HG02973 (cell line): ENCODE measurements around the gene C1QTNF7.

Source experiments
- ATAC-seq: cut with Tn5 transposase; IDR thresholded peaks from one replicate; pipeline ENCODE4 v1.9.1; 2021; ENCODE audit warnings: moderate library complexity; ENCODE audit not compliant: unreplicated experiment

C1QTNF7 gene

GRCh38 chr4:15455290-15455689 is 27.5 kb downstream of the C1QTNF7 start:
- ATAC-seq = no peak

DNA sequence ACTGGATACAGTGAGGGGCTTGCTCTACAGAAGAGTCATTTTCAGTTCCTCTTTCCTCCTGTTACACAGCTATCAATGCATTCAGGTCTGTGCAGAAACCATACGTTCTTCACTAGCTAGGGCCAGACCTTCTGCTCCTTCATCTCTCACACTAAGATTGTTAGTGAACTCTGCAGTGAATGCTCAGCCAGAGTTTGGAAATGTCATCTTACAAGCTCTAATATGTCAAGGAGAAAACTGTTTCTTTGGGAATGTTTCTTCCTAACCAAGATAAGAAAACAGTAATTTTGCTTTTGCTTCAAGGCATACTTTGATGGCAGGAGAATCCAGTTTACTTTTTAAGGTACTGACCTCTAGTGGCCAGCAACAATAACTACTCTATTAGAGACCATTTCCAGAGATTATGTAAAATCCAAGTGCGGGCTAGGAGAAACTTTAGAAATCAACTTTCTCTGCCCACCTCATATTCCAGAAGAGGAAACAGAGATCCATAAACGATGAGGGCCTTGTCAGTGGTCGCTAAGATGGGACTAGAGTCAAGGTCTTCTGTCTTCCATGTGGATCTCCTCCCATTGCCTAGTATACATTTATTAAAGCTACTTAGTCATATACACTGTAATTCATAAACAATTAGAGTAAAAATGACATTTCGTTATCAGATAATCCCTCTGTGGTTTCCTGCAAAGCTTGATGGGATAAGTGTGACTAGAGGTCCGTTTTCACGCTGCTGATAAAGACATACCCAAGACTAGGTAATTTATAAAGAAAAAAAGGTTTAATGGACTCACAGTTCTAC is 29.8 kb downstream of the C1QTNF7 start:
- ATAC-seq = peak; percentile 86

DNA sequence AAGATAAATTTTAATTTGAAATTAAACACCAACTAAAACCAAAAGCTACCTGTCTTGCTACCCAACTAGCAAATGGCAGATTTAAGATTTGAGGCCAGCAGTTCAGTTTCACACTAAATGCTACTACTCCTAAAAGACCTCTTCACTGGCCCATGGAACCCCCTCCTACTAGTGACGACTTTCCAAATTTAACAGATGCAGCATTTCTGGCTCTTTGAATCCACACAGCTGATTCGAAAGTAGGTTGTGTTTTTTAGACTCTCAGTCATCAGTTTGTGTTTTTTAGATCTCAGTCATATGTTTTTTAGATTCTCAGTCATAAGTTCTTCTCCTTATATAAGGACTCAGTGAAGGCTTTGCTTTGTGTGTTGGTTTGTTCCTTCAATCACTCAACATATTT is 30.8 kb downstream of the C1QTNF7 start:
- ATAC-seq = no peak

DNA sequence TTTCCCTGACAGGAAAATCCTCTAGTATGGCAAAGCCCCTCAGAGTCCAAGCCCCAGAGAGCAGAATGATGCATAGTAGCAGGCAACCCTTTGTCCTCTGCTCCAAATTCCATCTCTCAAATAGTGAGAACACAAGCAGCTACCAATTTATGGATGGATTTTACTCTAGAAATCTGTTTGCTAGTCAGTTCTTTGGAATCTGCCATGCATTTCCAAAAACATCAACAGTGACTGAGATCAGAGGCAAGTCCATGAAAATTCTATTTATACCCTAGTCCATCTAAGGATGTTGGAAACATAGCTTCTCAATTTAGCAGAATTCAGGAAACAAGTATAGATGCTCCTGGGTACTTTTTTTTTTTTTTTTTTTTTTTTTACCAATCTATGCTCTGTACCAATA is 31.9 kb downstream of the C1QTNF7 start:
- ATAC-seq = no peak

DNA sequence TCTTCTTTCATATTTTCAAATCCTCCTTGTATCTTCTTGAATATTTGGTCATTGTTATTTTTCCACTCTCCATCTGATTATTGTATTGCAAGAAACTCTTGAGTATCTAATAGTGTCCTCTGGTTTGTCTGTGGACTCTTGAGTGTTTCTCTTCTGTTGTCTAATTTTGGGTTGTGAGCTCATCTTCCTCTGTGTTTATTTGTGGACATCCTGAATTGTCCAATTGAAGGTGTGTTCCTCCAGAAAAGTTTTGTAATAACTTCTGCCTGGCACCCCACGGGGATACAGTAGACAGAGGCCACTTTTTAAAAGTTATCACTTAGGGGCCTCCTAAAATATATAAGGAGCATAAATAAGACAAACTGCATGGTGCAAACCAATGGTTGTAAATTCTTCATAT is 38.8 kb downstream of the C1QTNF7 start:
- ATAC-seq = no peak

DNA sequence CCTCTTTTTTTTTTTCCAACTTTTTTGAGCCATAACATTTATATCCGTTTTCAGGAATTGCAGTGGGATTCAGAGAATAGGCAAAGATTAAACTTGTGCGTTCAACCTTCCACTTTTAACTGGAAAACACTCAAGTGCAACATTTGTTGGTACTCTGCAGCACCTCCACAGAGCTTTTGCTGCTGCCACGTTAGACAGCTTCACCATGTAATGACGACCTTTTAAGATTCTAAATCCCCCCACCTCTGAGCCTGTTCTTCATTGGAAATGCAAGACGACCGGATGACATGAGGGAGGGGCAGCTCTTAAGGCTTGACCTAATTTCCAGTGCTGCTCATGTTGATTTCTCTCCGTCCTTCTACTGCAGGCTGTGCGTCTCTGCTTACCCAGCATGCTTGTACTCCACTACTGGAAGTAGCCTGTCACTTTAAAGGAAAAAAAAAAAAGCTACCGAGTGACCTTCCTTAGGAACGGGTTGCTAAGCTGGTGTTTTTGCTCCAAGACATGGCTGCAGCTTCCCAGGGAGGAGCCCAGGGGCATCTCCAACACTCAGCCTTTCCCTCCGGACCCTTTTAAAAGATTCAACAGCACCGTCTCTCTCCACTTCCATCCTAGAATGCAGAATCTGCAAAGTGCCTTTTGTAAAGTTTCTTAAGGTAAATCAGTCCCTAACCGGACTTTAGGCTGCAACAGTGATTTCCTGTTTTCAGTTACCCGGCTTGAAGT is 41.7 kb downstream of the C1QTNF7 start, which contains the start of gene CC2D2A:
CC2D2A (plus strand) TSS at position 481 of the 726 bp plus-strand sequence. CDS start 6,051 bp downstream, outside the sequence.
- ATAC-seq = no peak

DNA sequence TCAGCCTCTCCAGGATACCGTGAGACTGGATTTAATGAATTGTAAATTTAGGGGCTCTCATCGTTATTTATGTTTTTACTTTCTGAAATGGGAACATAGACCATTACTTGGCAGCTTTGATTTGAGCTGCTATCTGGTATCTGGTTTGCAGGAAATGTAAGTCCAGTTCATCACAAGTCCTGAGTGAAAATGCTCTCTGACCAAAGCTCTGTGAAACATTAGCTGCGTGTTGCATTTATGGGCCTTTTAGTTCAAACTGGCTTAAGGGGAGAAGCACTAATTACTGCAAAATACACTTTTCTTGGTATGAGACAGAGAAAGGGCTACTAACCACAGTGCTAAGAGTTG is 42.3 kb downstream of the C1QTNF7 start:
- ATAC-seq = no peak

GRCh38 chr4:15476396-15476795 is 48.6 kb downstream of the C1QTNF7 start:
- ATAC-seq = no peak

GRCh38 chr4:15478724-15479088 is 50.9 kb downstream of the C1QTNF7 start:
- no peak for ATAC-seq

DNA sequence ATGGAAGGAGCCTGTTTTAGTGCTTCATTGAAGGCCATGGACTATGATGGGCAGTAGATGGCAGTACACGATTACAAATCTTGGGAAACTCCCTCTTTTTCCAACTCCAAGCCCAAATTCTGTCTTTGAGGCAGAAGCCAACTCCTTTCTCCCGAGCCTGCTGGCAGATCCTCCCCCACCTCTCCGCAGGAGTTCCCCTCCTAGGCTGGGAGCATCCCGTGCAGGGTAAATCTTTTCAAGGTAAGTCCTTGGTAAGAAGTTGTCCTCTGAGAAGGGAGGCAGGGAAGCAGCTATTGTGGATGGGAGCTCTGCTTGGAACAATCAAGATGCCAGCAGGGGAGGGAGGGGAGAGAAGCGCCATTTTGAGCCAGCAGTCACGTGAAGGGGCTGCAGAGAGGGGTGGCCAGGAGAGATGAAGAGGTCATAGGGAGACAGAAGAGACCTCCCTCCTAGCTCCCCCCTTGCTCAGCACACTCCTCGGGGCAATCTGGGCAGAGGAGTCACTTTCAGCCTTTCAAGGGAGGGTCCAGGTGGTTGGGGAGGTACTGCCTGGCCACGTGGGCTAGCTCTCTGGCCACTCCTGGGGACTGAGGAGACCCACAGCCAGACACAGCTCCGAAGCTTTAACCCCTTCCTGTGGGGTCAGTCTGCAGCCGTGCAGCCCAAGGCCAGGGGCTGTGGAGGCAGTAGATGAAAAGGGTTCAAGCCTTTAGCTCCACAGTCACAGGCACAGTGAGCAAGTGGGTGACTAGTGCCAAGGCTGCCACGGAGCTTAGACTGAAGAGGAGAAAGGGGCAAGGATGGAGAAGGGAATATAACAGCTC is 51.5 kb downstream of the C1QTNF7 start:
- ATAC-seq = no peak

GRCh38 chr4:15479913-15480185 is 52.0 kb downstream of the C1QTNF7 start:
- ATAC-seq = no peak

GRCh38 chr4:15481961-15482745 is 54.3 kb downstream of the C1QTNF7 start:
- no peak for ATAC-seq

DNA sequence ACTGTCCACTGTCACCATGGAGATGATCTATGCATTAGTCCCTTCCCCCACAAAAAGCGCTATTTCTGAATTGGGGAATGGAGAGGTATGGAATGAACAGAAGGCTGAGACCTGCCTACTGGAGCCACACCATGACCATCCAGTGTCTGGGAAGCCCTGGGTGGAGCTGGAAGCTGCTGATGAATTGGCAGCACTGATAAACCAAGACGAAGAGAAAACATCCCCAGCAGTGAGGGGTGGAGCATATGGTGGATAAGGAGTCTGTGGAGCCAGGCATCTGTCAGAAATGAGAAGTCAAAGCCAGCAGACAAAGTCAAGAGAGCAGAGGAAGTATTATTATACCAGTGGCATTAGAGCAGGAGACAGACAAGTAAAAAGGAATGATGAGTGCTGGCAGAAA is 55.0 kb downstream of the C1QTNF7 start:
- no peak for ATAC-seq

DNA sequence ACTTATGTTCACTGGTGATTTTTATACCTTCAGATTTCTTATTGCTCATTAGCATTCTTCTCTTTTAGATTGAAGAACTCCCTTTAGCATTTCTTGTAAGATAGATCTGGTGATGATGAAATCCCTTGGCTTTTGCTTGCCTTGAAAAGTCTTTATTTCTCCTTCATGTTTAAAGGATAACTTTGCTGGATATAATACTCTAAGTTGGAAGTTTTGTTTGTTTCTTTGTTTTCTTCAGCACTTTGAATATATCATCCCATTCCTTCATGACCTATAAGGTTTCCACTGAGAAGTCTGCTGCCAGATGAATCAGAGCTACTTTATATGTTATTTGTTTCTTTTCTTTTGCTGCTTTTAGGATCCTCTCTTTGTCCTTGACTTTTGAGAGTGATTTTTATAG is 60.3 kb downstream of the C1QTNF7 start:
- ATAC-seq = no peak

GRCh38 chr4:15488658-15489470 is 61.0 kb downstream of the C1QTNF7 start:
- ATAC-seq = no peak

- ATAC-seq = no peak
These were observed 61.7 kb downstream of the C1QTNF7 start for GRCh38 chr4:15489551-15489950.

DNA sequence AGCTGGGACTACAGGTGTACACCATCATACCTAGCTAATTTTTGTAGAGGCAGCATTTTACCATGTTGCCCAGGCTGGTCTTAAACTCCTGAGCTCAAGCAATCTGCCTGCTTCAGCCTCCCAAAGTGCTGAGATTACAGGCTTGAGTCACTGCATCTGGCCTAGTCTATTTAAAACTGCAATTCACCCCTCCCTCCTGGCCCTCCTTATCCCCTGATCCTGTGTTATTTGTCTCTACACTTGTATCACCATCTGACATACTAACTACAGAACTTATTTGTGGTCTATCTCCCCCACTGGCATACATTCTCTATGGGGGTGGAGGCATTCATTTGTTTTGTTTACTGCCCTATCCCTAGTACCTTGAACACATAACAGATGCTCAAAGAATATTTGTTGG is 65.6 kb downstream of the C1QTNF7 start:
- ATAC-seq = no peak

DNA sequence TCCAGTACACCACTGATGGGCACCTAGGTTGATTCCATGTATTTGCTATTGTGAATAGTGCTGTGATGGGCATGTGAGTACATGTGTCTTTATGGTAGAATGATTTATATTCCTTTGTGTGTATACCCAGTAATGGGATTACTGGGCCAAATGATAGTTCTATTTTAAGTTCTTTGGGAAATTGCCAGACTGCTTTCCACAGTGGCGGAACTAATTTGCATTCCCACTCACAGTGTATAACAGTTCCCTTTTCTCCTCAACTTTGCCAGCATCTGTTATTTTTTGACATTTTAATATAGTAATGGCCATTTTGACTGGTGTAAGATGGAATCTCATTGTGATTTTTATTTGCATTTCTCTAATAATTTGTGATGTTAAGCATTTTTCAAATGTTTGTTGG is 67.8 kb downstream of the C1QTNF7 start:
- no peak for ATAC-seq
